OCI-LY7 (cell line): ENCODE measurements around the gene CADM2. TPM values are rescaled to one million over a fixed set of nuclear protein-coding genes. Genes with fewer than 3 reads are reported as not detected.
"Not testable (repeated sequence)": the region's sequence is repeated elsewhere in the genome, so short reads cannot be mapped to it uniquely, and the experiment has no call there.

Experiments
- BruUV-seq: library from RNA; stranded (reverse); fragments of 400-500 nt; replicated peaks from 2 replicates; lab custom pipeline; 2021; lab: Mats Ljungman, UMichigan
- CTCF ChIA-PET: fragments of 300-600 bp; sonication (Branson Sonifier 250); formaldehyde crosslinking; loops from one replicate; lab custom pipeline; 2022; ENCODE audit warnings: antibody characterized with exemption; ENCODE audit not compliant: unreplicated experiment; lab: Charles Lee
- POLR2A ChIA-PET: fragments of 300-600 bp; sonication (Branson Sonifier 250); formaldehyde crosslinking; loops from one replicate; lab custom pipeline; 2022; ENCODE audit warnings: antibody characterized with exemption; lab: Charles Lee
- DNase-seq: peaks from one replicate; pipeline ENCODE4 v3.0.0-alpha.2; 2015; ENCODE audit warnings: low spot score
- H2AFZ ChIP-seq: fragments of 200-600 bp; sonication (generic), shearing (Covaris generic); 2 replicates; pipeline ENCODE4 v1.6.1; 2014; ENCODE audit warnings: mild to moderate bottlenecking, antibody characterized with exemption, low read length, moderate library complexity
- H3K27ac ChIP-seq: fragments of 200-600 bp; sonication (generic); 2 replicates; pipeline ENCODE4 v1.5.1; 2014; ENCODE audit warnings: mixed run types, low read depth, mild to moderate bottlenecking, moderate library complexity, low read length, inconsistent platforms; ENCODE audit not compliant: poor library complexity, severe bottlenecking
- H3K36me3 ChIP-seq: fragments of 200-600 bp; sonication (generic); 2 replicates; pipeline ENCODE4 v1.6.1; 2014; ENCODE audit warnings: mild to moderate bottlenecking, antibody characterized with exemption, low read length, moderate library complexity, mixed read lengths; ENCODE audit not compliant: insufficient read depth
- H3K4me1 ChIP-seq: fragments of 200-600 bp; sonication (generic); 2 replicates; pipeline ENCODE4 v1.5.1; 2014; ENCODE audit warnings: mild to moderate bottlenecking, low read length; ENCODE audit not compliant: insufficient read depth, poor library complexity, severe bottlenecking
- H3K4me2 ChIP-seq: fragments of 200-600 bp; sonication (generic); 2 replicates; pipeline ENCODE4 v1.6.1; 2014; ENCODE audit warnings: mild to moderate bottlenecking, low read length
- H3K4me3 ChIP-seq: fragments of 200-600 bp; sonication (generic); 2 replicates; pipeline ENCODE4 v1.5.1; 2014; ENCODE audit warnings: mild to moderate bottlenecking, low read depth, low read length; ENCODE audit not compliant: poor library complexity, severe bottlenecking
- H3K79me2 ChIP-seq: fragments of 200-600 bp; sonication (generic); 2 replicates; pipeline ENCODE4 v1.6.1; 2016; ENCODE audit warnings: low read depth, mild to moderate bottlenecking, low read length, moderate library complexity, mixed read lengths; ENCODE audit not compliant: insufficient read depth
- H3K9me2 ChIP-seq: fragments of 200-600 bp; sonication (generic); 2 replicates; pipeline ENCODE4 v1.6.1; 2016; ENCODE audit warnings: mild to moderate bottlenecking, low read length, mixed read lengths; ENCODE audit not compliant: insufficient read depth
- H3K9me3 ChIP-seq: fragments of 200-600 bp; sonication (generic); 2 replicates; pipeline ENCODE4 v1.6.1; 2014; ENCODE audit warnings: mild to moderate bottlenecking, mixed run types, low read length, mixed read lengths
- H4K20me1 ChIP-seq: fragments of 200-600 bp; sonication (generic); 2 replicates; pipeline ENCODE4 v1.6.1; 2014; ENCODE audit warnings: mild to moderate bottlenecking, antibody characterized with exemption, low read length, moderate library complexity, mixed read lengths; ENCODE audit not compliant: insufficient read depth
- CTCF ChIP-seq: fragments of 200-600 bp; sonication (generic); conservative IDR thresholded peaks from 2 replicates; pipeline ENCODE4 v1.5.1; 2014; ENCODE audit warnings: mild to moderate bottlenecking, antibody characterized with exemption, low read length, moderate library complexity, mixed read lengths
- EZH2phosphoT487 ChIP-seq: fragments of 200-600 bp; sonication (generic); IDR thresholded peaks from 2 replicates; pipeline ENCODE4 v1.6.1; 2018; ENCODE audit warnings: low read depth, borderline replicate concordance, mild to moderate bottlenecking, mixed run types, antibody characterized with exemption, low read length, moderate library complexity, mixed read lengths
- intact Hi-C: fragments of 100-400 bp; cut with micrococcal nuclease; formaldehyde crosslinking; loops from one replicate; pipeline ENCODE4 v1.10.0; 2022; ENCODE audit not compliant: unreplicated experiment
- total RNA-seq, 2 experiments: library from RNA; depleted of rRNA in 1 of 2; stranded (reverse); fragments of >200 nt in 1 of 2; shearing (Covaris generic) in 1 of 2; gene quantifications; 2 replicates each; pipeline ENCODE4 v1.2.3, GENCODE V29; 2014 to 2022

Gene CADM2
- total RNA-seq, 2 experiments from 2014 or later, result not detected

GRCh38 chr3:85142626-85143025 is 183.8 kb downstream of the CADM2 start:
- H2AFZ ChIP-seq, result no peak overlapping the region
- no TSS peak for BruUV-seq
- TF ChIP-seq CTCF, result no peak
- no peak for TF ChIP-seq EZH2phosphoT487
- no peak for DNase-seq
- no peaks in the 10 kb centered on the region for H3K79me2 ChIP-seq
- H4K20me1 ChIP-seq, result no peaks in the 10 kb centered on the region
- no peak overlapping the region for H3K4me2 ChIP-seq
- intact Hi-C loops, result no loop called here
- no peaks in the 10 kb centered on the region for H3K4me1 ChIP-seq
- POLR2A ChIA-PET, result no interaction called here
- no peak overlapping the region for H3K27ac ChIP-seq
- H3K4me3 ChIP-seq, result no peak overlapping the region
- no peaks in the 10 kb centered on the region for H3K9me2 ChIP-seq
- CTCF ChIA-PET, result no interaction called here
- H3K36me3 ChIP-seq, result no peaks in the 10 kb centered on the region
- no peaks in the 10 kb centered on the region for H3K9me3 ChIP-seq

- Histone ChIP-seq H3K4me3 (no peak overlapping the region), H3K9me2 (no peaks in the 10 kb centered on the region), H3K4me2 (no peak overlapping the region), H3K27ac (no peak overlapping the region), H3K79me2 (no peaks in the 10 kb centered on the region), H4K20me1 (no peaks in the 10 kb centered on the region), H3K9me3 (no peaks in the 10 kb centered on the region), H3K36me3 (no peaks in the 10 kb centered on the region), H3K4me1 (no peaks in the 10 kb centered on the region), H2AFZ (no peak overlapping the region)
- no peak for DNase-seq
- ChIA-PET CTCF (no interaction called here), POLR2A (no interaction called here)
- intact Hi-C loops, result no loop called here
- BruUV-seq, result no TSS peak
- no peak for TF ChIP-seq CTCF
- no peak for TF ChIP-seq EZH2phosphoT487
These were observed 189.2 kb downstream of the CADM2 start for GRCh38 chr3:85148036-85148435.

GRCh38 chr3:85151555-85151954 is 192.8 kb downstream of the CADM2 start:
- no peaks in the 10 kb centered on the region for H4K20me1 ChIP-seq
- H2AFZ ChIP-seq, result no peak overlapping the region
- H3K4me3 ChIP-seq, result no peak overlapping the region
- H3K4me1 ChIP-seq, result no peaks in the 10 kb centered on the region
- POLR2A ChIA-PET, result no interaction called here
- H3K4me2 ChIP-seq, result no peak overlapping the region
- no peaks in the 10 kb centered on the region for H3K79me2 ChIP-seq
- H3K9me3 ChIP-seq, result no peaks in the 10 kb centered on the region
- no peaks in the 10 kb centered on the region for H3K36me3 ChIP-seq
- TF ChIP-seq EZH2phosphoT487, result no peak
- no peak for TF ChIP-seq CTCF
- CTCF ChIA-PET, result no interaction called here
- intact Hi-C loops, result no loop called here
- H3K9me2 ChIP-seq, result no peaks in the 10 kb centered on the region
- H3K27ac ChIP-seq, result no peak overlapping the region
- no TSS peak for BruUV-seq
- DNase-seq, result no peak

GRCh38 chr3:85153279-85153678 is 194.5 kb downstream of the CADM2 start:
- H3K27ac ChIP-seq, H3K36me3 ChIP-seq, H3K79me2 ChIP-seq, H3K9me2 ChIP-seq, CTCF ChIA-PET, POLR2A ChIA-PET, H3K9me3 ChIP-seq, H4K20me1 ChIP-seq, H2AFZ ChIP-seq, H3K4me2 ChIP-seq, intact Hi-C loops, BruUV-seq, DNase-seq, H3K4me3 ChIP-seq, H3K4me1 ChIP-seq: not testable (repeated sequence)
